NCI-H1417 (cell line): ENCODE results near the gene FAM149A.

ENCODE experiments used
- DNase-seq, 3 experiments: peaks; one replicate each; lab custom pipeline; 2025; lab: John Stamatoyannopoulos, UW

Gene FAM149A

DNA sequence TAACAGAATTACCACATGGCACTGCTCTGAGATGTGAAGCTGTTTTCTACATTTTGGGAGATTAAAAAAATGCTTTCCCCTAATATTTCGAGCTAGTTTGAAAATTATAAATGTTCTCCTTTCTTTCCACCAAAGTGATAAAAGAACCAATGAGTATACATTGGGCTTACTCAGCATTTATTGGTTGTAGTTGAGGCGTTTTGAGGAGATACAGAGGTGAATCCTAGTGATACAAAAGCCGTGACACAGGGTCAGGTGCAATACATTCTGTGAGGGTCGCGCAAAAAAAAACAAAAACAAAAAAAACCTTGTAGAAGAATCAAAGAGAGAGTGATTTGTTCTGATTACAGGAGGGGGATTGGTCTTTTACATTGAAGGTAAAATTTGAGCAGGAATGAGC lies 54.5 kb downstream of the FAM149A start:
- DNase-seq: no peak

DNA sequence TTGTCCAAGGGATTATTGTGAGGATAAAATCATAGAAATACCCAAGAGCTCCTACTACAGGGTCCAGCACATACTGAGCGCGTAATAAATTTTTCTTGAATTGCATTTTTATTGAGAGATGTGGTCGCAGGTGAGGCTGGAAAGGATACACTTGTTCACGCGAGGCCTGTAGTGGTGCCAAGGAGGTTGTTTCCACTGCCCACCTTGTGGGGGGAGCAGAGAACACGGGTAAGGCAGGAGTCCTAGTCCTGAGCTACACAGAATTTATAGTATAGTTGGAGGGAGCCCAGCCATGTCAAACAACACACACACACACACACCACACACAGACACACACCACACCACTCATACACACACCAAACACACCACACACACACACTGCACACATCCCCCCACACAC lies 55.1 kb downstream of the FAM149A start:
- peak in 1 of 3 experiments; percentile 3 for DNase-seq

DNA sequence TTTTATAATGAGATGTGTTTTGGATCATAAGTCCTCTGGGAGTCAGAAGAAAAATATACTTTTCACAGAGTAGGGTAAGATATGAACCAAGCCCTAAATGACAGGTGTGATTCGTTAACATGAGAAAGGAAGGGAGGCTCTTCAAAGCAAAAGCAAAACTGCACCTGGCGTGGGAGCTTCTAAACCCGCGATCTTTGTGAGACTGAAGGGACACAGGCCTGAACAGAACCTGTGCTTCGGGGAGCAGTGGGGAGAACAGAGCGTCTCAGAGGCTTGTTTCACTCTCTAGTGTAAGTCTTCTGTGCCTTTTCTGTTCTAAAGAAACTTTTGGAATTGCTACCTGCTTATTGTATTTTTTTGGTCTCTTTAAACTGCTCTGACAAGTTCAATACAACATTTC lies 56.6 kb downstream of the FAM149A start:
- DNase-seq: peak; percentile 63 to 81 (median 79)

DNA sequence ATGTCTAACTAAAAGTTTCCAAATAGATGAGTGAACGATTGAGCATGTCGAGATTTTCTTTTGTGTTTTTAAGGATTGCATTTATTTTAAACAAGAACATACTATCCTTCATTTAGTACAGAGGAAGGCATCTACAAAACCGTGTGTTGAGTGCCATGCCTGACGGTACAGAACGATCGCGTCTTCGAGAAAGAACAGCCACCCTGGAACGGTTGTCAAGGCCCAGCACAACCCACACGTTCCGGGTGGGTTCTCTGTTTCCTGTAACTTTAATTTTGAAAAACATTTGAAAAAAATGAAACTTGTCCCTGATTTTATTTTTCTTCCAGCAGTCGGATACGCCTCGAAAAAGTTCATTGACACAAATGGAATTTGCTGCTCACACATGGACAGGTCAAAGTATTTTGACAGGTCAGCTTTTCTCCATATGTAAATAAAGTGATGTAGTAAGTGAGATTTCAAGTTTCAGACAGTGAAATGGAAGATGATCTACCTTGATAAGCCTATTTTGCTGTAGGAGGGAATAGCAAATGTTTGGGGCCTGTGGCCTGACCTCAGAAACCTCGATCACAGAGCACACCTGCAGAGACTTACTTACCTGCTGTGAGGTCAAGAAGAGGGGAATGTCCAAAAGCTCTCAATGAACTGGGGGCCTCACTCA lies 62.5 kb downstream of the FAM149A start:
- DNase-seq: no peak

DNA sequence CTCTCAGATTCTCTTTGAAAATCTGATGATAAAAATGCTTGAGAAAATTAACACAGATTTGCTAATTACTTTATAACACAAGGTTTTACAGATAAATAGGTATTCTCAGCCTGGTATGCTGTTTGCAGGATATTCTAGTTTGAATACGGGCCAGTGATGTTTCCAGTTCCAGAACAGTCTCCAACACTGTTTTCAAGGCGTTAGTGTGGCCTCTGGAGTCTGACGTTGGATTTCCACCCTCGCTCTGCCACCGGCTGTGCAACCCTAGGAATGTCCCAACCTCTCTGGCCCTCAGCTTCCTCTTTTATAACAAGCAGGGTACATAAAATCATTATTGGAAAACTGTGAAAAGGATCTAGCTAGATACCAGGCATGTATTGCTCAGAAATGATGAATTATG lies 63.1 kb downstream of the FAM149A start:
- no peak for DNase-seq

DNA sequence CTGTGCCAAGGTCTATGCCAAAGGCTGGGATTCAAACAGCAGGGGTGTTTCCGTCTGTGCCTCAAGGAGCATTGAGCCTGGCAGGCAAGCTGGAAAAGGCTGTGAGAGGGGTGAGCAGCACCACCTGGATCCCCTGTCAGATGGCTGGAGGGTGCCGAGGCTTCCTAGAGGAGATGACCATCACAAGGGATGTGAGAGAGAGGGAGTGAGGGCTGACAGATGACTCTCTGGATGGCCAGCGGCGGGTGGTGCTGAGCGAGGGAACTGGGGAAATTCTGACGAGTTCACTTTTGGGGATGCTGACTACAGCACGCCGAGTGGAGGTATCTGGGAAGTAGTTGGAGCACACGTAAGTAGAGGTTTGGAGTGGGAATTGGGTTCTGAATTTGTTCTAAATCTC lies 64.2 kb downstream of the FAM149A start:
- DNase-seq: no peak

DNA sequence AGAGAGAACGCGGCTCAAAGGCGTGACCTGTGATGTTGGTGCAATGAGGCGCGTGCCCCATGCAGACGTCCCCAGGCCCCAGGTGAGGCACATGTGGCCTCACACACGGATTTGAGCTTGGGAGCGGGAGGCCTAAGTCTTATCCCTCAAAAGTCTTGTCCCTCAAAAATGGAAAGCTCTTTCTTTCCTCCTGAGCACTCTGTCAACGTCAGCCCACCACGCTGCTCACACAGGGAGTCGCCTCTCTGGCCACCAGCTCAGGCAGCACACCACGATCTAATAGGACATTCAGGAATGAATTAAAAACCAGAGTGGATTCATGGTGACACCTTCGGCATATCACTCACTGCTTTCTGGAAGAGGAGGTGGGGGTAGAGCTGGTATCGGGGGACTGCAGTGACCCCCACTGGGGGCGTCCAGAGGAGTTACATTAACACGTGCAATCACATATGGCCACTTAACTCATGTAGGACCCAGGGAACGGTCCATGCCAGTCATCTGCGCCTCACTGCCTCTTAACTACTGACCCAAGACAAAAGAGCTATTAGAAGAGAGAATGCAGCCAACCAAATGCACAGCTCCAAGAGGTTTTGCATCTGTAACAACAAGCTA lies 64.9 kb downstream of the FAM149A start:
- DNase-seq: no peak

DNA sequence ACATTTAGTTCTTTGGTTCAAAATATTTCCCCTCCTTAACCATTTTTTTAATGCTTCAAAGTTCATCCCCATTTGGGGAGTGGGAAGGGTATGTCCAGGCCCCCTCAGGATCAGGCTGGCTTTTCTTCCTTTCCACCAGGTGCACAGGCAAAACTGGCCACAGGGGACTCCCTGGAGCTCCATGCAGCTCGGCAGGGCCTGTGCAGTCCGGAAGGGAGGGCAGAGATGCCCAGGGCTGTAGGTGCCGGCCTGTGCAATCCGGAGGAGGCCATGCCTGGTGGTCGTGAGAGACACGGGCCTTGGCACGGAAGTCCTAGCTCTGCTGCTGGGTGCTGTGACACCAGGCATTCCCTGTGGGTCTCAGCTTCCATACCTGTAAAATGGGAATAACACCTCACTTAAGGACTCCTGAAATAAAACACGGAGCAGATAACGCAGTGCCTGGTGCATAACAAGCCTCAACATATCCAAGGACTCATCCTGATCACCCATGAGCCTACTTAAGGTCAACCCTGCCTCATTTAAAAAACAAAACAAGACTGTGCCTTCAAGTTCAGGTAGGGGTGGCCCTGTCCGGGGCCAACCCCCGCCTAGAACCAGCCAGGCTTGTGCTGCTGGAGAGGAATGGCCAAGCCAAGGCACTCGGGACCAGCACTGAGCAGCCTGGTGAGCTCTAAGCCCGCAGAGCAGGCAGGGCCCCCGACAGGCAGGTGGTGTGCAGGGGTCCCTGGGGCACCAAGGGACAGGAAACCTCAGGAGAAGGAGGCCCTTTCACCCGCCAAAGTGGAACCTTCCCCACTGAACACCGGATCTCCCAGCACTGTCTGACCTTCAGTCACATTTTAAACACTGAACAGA lies 65.7 kb downstream of the FAM149A start:
- no peak for DNase-seq

DNA sequence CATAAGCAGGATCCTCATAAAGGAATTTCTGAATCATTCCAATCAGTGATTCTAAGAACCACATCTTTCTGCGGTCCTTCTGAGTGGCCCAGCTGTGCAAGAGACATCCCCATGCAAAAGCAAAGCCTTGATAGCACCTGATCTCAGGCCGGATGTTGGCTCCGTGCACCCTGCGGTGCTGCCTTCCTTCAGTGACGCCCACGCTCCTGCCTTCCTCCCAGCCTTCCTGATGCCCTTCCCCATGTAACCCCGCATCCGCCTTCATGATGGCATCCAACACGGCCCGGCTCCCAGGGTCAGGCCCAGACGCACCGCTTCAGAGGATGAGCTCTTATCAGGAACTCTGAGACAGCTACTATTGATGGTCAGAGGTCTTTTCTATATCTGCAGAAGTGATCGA lies 66.5 kb downstream of the FAM149A start:
- no peak for DNase-seq

DNA sequence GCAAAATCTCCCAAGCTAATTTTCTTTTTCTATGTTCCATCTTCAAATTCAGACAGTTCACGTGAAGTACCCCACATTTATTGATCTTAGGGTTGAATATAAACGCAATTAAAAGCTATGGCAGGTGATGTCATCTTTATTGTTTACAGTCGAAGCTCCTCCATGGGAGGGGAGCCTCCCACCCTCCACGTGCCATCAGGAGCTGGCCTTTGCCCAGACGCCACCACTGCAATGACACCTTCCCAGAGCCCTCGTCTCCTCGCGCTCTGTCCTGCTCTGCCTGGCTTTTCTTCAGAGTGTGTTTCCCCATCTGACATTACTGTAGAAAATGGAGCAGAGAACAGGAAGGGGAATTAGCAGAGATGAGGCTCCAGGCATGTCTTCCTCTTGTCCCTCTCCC lies 68.0 kb downstream of the FAM149A start:
- no peak for DNase-seq

DNA sequence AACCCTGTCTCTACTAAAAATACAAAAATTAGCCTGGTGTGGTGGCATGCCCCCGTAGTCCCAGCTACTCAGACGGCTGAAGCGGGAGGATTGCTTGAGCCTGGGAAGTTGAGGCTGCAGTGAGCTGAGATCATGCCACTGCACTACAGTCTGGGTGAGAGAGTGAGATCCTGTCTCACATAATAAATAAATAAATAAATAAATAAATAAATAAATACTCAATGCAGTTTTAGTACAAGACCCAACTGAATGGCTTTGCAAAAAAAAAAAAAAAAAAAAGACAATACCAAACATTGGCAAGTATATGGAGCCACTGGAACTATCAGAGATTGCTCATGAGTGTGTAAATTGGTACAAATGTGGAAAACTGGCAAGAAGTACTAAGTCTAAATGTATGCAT lies 83.6 kb downstream of the FAM149A start:
- DNase-seq: no peak

DNA sequence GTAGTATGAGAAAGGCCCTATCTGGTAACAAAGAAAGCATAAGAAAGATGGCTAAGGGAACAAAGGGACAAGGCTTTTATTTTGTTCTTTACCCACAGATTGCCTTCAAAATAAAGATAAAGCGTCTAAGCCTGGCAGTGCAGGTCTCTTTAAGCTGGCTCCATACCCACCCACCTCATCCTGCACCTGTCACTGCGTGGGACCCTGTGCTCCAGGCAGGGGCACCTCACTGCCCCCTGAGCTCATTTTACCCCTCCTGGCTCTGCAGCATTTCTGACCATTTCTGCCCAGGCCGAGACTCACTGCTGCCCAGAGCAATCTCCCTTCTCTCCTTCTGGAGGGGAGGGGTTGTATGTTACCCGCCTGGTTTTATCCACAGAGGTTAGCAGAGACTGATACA lies 85.2 kb downstream of the FAM149A start:
- no peak for DNase-seq

DNA sequence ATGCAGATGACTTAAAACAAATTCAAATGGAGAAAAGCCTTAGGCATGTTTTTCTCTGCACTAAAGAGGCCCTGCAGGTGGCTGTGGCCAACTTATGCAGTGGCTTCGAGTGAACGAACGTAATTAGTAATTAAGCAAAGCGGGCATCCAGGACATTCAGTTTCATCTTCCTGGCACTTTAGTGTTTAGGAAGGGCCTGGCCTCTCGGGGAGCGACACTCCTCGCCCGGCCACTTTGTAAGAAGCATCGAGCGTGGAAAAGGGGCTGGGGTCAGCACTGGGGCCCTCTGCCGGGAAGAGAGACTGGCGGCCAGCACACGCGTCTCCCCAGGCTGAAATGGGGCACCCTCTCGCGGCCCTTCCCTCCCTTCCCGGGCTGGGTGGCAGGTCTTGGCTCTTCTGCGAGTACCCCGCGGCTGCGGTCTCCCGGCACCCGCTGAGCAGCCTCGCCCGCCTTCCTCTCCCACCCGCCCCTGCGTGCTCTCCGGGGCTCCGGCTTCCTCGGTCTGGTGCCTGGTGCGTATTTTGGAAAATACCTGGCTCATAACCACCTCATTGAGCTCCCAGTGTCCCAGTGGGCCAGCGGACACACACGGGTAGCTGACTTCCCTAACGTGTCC lies 86.2 kb downstream of the FAM149A start:
- DNase-seq: peak; percentile 55 to 91 (median 89)

DNA sequence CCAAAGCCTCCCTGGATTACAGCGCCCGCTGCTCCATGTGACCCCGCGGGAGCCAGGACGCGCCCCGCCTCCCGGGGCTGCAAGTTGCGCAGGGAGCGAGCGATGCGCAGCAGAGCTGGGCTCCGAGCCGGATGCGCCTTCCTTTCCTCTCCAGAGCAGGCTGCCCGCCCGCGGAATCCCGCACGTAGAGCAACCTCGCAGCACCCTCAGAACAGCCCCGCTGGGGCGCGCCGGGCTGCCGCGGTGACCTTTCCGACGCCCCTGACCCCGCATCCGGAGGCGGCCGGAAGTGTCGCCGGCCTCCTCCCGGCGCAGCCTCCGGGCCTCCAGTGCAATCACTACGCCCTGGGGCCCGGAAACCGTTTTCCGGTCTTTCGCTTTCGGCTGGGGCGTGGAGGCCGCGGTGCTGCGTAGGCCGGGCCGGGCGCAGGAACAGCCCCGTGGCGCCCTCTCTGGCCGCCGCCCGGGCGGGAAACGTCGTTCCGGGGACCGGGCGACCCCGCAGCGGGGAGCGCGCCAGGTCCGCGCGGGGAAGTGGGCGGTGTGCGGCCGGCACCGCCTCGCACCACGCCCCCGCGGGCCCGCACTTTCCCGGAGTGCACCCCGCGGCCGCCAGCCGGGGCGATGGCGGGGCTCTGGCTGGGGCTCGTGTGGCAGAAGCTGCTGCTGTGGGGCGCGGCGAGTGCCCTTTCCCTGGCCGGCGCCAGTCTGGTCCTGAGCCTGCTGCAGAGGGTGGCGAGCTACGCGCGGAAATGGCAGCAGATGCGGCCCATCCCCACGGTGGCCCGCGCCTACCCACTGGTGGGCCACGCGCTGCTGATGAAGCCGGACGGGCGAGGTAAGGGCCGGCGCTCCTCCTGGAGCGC lies 86.9 kb downstream of the FAM149A start, which contains the start of gene CYP4V2:
TSS of gene CYP4V2 (plus strand) at position 368 of the 866 bp plus-strand sequence. CDS start at position 625, 257 bp downstream.
- DNase-seq: peak; percentile 62 to 95 (median 93)

DNA sequence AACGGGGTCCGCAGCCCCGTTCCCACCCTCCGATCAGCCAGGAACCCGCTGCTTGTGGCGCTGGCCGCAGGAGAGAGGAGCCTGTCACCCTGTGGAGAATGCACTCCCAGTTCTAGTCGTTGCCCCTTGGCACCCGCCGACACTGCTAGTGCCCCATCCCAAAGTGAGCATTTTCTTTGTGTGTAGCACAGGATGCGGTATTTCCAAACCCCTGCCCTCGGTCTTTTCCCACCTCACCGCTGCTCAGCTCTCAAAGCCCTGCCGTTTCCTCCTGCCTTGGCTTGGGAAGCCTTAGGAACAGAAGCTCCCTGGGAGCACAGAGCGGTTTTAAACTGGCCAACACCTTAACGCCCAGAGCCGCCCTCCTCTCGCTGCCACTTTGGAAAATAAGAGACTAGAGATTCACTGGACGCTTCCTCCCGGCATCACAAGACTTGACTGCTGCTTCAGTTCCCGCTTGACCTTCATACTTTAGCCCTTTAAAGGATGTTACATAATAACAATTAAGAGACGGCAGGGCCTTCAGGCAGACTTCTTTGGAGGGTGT lies 87.6 kb downstream of the FAM149A start:
- peak; percentile 13 to 80 (median 77) for DNase-seq

DNA sequence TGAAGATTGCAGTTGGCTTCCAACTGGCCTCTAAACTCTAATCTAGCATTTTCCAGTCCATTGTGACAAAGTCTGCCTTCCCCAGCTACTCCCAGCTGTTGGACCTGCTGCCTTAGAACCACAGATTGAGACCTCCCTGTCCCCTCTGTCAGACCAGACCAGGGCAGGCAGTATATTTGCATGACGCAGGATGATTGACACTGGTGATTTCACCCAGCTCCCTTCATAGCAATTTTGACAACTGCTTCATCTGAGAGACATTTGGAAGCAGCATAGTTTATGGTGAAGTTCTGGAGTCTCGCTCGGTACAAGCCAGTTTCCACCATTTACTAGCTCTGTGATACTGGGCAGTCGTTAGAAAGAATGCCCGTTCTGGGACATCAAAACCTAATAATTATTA lies 89.3 kb downstream of the FAM149A start:
- no peak for DNase-seq

DNA sequence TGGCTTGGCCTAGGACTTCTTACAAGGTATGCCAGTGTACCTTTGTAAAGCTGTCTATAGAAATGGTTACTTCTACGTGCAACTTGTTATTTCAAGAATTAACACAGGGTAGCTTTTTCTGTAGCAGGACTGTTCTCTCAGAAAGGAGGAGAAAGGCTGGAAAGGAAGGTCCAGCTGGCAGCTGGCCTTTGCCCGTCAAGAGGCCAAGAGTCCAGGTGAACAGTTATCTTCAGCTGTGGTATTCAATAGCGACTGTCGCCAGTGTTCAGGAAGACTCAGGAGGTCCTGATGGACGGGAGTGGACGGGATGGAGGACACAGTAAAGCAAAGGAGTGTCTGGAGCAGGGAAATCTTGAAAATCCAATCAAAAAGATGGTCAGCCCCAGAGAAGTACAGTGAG lies 91.6 kb downstream of the FAM149A start:
- DNase-seq: no peak

DNA sequence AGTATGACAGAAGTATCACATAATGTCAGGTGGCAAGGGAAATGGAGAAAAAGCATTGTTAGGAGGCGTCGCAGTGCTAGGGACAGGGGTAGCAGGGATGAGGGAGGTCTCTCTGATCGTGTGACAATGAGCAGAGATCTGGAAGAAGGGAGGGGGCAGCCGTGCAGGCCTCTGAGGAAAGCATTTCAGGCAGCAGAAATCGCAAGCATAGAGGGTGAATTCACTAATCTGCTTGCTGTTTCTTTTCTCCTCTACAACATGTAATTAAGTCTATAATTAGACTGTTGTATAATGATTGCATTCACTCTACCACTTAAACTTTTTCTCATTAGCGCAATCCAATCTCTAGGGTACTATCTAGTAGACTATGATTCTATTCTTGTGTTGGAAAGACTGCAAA lies 96.0 kb downstream of the FAM149A start:
- peak in 2 of 3 experiments; percentile 27 to 73 for DNase-seq

DNA sequence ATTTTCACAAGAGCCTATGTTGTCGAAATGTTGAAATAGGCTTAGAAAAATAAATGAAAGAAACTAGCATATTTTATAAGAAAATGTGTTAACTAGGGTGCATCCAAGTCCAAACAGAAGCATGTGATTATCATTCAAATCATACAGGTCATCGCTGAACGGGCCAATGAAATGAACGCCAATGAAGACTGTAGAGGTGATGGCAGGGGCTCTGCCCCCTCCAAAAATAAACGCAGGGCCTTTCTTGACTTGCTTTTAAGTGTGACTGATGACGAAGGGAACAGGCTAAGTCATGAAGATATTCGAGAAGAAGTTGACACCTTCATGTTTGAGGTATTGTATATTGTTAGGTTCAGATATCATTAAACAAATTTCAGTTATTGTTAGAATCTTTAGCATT lies 96.5 kb downstream of the FAM149A start:
- DNase-seq: peak in 1 of 3 experiments; percentile 49

DNA sequence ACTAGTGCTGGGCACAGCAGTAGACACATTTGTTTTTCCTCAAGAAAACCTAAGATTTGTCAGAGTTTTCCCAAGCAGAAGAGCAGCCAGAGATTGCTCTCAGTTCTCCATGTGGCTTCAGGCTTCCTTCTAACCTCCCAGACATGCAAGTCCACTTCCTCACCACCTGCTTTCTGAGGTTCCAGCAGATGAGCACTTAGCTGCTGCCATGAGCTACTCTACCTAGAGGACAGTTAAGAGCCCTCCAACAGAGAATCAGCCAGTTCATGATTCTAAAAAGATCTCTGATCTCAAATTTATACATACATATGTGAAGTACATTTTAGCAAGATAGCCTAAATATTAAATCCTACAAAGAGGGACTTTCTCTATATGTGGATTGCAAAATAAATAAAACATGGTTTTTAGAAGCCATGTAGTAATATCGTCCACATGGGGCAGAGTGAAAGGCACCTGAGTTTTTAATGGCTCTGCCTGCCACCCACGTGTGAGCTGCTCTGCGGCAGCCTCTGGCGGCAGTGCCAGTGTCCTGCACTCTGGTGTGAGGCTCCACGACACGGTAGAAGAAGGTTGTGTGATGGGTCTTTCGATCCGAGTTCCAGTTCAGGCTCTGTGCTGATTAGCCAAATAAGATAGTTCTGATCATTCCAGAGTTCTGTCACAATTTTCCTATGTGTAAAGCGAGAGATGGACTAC lies 97.2 kb downstream of the FAM149A start:
- DNase-seq: peak in 2 of 3 experiments; percentile 12 to 55
